GM18907 (cell line): ENCODE data around the gene GALNT16.

Experiments used
- ATAC-seq: cut with Tn5 transposase; IDR thresholded peaks from one replicate; pipeline ENCODE4 v1.9.1; 2021; ENCODE audit warnings: mild to moderate bottlenecking, moderate library complexity; ENCODE audit not compliant: unreplicated experiment

Gene GALNT16

DNA sequence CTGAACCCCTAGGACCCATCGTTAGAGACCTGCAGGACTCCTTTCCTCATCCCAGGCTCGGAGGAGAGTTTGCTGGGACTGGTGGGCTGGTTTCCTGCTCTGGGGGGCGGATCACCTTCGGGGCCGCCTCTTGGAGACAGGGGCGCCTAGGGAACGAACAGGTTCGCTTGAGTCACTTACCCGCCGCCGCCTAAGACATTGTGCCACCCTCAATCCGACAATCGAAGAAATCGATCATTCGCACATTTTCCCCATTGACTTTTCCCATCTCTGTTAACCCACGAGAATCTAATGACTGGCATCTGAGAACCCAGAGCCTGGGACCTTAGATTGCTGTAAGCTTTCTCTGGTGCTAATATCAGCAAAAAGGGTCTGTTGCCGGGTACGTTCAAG is 138.9 kb downstream of the GALNT16 start:
- ATAC-seq, result peak; percentile 21

DNA sequence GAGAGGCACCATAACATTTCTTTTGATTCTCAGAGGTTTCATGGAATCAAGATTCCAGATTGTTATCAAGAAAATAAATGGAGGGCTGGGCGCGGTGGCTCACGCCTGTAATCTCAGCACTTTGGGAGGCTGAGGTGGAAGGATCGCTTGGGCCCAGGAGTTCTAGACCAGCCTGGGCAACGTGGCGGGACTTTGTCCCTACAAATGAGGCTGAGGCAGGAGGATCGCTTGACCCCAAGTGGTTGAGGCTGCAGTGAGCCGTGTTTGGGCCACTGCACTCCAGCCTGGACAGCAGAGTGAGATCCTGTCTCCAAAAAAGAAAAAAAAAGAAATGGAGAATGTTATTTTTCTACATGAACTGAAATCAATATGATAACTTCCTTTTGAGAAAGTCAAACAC is 139.8 kb downstream of the GALNT16 start:
- ATAC-seq, result no peak

DNA sequence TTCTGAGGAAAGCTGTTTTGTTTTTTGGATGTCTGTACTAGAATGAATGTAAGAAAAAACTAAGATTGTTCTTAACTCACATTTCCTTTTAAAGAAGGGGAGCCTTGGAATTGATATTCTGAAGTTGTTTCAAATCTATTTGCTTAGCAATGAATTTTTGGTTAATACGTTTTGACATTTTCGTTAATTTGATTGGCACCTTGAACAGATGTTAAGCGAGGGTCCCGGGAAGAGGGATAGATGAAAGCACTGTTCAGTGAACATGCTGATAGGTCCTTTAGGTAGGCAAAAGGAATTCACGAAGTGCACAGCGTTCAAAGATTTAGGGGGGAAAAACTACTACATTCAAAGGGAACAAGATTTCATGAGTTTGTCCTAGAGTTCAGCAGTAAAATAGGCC is 140.2 kb downstream of the GALNT16 start:
- ATAC-seq, result no peak

DNA sequence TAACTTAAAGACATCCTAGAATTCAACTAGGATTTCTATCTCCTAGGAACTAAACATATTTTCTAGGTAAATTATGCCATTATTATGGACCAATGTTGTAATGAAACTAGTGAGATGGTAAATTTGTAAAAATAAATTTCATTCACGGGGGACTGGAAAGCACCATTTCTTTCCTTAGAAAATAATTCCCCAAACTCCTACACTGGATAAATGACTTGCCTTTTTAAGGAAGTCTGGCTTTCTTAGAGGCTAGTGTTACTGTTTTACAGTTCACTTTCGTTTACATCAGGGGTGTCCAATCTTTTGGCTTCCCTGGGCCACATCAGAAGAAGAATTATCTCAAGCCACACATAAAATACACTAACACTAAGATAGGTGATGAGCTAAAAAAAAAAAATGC is 141.9 kb downstream of the GALNT16 start:
- ATAC-seq, result no peak

DNA sequence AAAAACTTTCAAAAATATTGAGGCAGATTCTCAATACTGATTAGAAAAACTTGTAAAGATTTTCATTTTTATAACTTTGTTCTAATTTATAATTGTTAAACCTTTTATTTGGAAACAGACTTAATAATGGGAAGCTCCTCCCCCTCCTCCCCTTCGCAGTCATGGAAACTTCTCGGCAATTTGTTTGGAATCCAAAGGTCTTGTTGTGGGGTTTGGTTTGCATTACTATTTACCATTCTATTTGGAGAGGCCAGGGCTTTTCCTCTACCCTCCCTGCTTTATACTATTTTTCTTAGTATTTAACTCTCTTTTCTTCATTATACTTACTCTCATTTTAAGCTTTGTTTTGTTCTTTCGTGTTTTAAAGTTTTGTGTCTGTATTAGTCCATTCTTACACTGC is 144.5 kb downstream of the GALNT16 start:
- no peak for ATAC-seq

DNA sequence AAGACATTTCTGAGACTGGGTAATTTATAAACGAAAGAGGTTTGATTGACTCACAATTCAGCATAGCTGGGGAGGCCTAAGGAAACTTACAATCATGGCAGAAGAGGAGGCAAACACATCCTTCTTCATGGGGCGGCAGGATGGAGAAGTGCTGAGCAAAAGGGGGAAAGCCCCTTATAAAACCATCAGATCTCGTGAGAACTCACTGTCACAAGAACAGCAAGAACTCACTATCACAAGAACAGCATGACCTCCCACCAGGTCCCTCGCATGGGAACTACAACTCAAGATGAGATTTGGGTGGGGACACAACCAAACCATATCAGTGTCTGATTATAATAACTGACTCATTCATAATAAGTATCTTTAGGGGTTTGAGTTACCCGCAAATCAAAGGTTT is 144.9 kb downstream of the GALNT16 start:
- ATAC-seq, result no peak

DNA sequence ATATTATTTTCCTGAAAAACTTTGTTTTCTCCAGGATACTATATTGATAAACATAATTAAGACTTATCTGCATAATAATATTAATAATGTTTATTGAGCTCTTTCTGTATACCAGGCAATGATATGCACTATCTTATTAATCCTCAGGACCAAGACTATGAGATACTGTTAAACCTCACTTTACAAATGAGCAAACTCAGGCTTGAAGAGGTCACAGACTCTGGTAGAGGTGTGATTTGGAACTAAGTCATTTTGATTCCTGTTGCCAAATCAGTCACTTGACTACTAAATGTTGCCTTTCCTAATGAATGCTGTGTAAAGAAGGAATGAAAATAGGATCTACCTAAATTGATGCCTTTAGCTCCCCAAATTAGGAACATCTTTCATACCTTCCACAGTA is 145.8 kb downstream of the GALNT16 start:
- ATAC-seq, result no peak
